Smooth muscle cell (in vitro differentiated cells): Measurements from ENCODE around the gene ZCCHC8. TPM values are rescaled to one million over a fixed set of nuclear protein-coding genes. Genes with fewer than 3 reads are reported as not detected.

Source experiments
- DNase-seq: peaks from one replicate; lab custom pipeline; 2025; ENCODE audit not compliant: unreplicated experiment; lab: John Stamatoyannopoulos, UW
- H2AFZ ChIP-seq: fragments of 200-600 bp; sonication (generic); 2 replicates; pipeline ENCODE4 v1.6.0; 2016; ENCODE audit warnings: antibody characterized with exemption, low read depth, mild to moderate bottlenecking
- H3F3A ChIP-seq: fragments of 200-600 bp; sonication (generic); 2 replicates; pipeline ENCODE4 v1.6.0; 2017; ENCODE audit warnings: antibody characterized with exemption, low read depth
- H3K27ac ChIP-seq: fragments of 200-600 bp; sonication (generic); 2 replicates; pipeline ENCODE4 v1.5.1; 2016; ENCODE audit warnings: low read depth, mild to moderate bottlenecking
- H3K27me3 ChIP-seq: fragments of 200-600 bp; sonication (generic); 2 replicates; pipeline ENCODE4 v1.6.1; 2016; ENCODE audit warnings: low read depth, mild to moderate bottlenecking
- H3K36me3 ChIP-seq: fragments of 200-600 bp; sonication (generic); 2 replicates; pipeline ENCODE4 v1.5.1; 2016; ENCODE audit warnings: low read depth
- H3K4me1 ChIP-seq: fragments of 200-600 bp; sonication (generic); 2 replicates; pipeline ENCODE4 v1.5.1; 2016; ENCODE audit warnings: low read depth
- H3K4me2 ChIP-seq: fragments of 200-600 bp; sonication (generic); 2 replicates; pipeline ENCODE4 v1.6.0; 2016; ENCODE audit warnings: mild to moderate bottlenecking
- H3K4me3 ChIP-seq: fragments of 200-600 bp; sonication (generic); 2 replicates; pipeline ENCODE4 v1.5.1; 2016; ENCODE audit warnings: mild to moderate bottlenecking
- H3K79me2 ChIP-seq: fragments of 200-600 bp; sonication (generic); 2 replicates; pipeline ENCODE4 v1.6.0; 2016; ENCODE audit warnings: low read depth, mild to moderate bottlenecking
- H3K9ac ChIP-seq: fragments of 200-600 bp; sonication (generic); 2 replicates; pipeline ENCODE4 v1.6.0; 2016; ENCODE audit warnings: low read depth
- H3K9me3 ChIP-seq: fragments of 200-600 bp; sonication (generic); replicated peaks from 2 replicates; pipeline ENCODE4 v1.5.1; 2016; ENCODE audit warnings: low read depth
- H4K20me1 ChIP-seq: fragments of 200-600 bp; sonication (generic); 2 replicates; pipeline ENCODE4 v1.6.0; 2016; ENCODE audit warnings: low read depth
- CTCF ChIP-seq: fragments of 200-600 bp; sonication (generic); IDR thresholded peaks from 2 replicates; pipeline ENCODE4 v1.5.1; 2017; ENCODE audit warnings: borderline replicate concordance, mild to moderate bottlenecking, antibody characterized with exemption; ENCODE audit not compliant: insufficient read depth, poor library complexity, severe bottlenecking
- WGBS: methylation state at CpG from one replicate; pipeline ENCODE4 v1.1.7; 2016; ENCODE audit warnings: low lambda C conversion rate; 5-methylcytosine and 5-hydroxymethylcytosine counted together
- polyA plus RNA-seq: library from polyadenylated mRNA; unstranded; fragments of >200 nt; fragmentation: Nextera tagmentation; extraction: Ambion mirVana; gene quantifications from 2 replicates; pipeline ENCODE4 v1.2.1, GENCODE V29; 2016
- small RNA-seq: library from RNA; depleted of rRNA; stranded (forward); fragments of <200 nt; gene quantifications from one replicate; pipeline ENCODE3, GENCODE V24; 2014
- total RNA-seq: library from RNA; depleted of rRNA; stranded (reverse); fragments of >200 nt; gene quantifications from 2 replicates; pipeline ENCODE4 v1.2.3, GENCODE V29; 2014

Gene ZCCHC8
- total and polyA plus RNA-seq, 2 experiments from 2014 or later = 8.8 to 20.6 TPM

- DNase-seq = peak; percentile 53
- under 1% methylated on average over 53 of the region's 118 CpGs for WGBS
Measured at GRCh38 chr12:122421821-122422729, 78.7 kb downstream of the ZCCHC8 start, which contains the start of gene CLIP1. CLIP1 (minus strand) TSS chr12:122422669; CDS start chr12:122380452, 42,217 bp downstream.

More at GRCh38 chr12:122421821-122422729, 78.7 kb downstream of the ZCCHC8 start, which contains the start of gene CLIP1:
- peaks cover 39% of the 10 kb centered on the region for H4K20me1 ChIP-seq
- peak within 1 kb of the TSS; percentile 99 for H3K4me3 ChIP-seq
- no peaks in the 10 kb centered on the region for H3K9me3 ChIP-seq
- H3K9ac ChIP-seq = peak within 1 kb of the TSS; percentile 95
- peaks cover 6% of the 10 kb centered on the region for H3F3A ChIP-seq
- H3K36me3 ChIP-seq = no peaks in the 10 kb centered on the region
- peaks cover 48% of the 10 kb centered on the region for H3K79me2 ChIP-seq
- H3K27me3 ChIP-seq = no peaks in the 10 kb centered on the region
- peak within 1 kb of the TSS; percentile 96 for H2AFZ ChIP-seq
- peak within 1 kb of the TSS; percentile 96 for H3K4me2 ChIP-seq
- no peak for TF ChIP-seq CTCF
- H3K4me1 ChIP-seq = no peaks in the 10 kb centered on the region
- peak within 1 kb of the TSS; percentile 94 for H3K27ac ChIP-seq

Small RNA genes within 50 kb of the gene (small RNA-seq; reads per million reads assigned to genes)
- not detected for gene RF00411

Other genes starting within 250 kb of the ZCCHC8 start
- gene VPS33A, start 234.4 kb downstream of the ZCCHC8 start, total RNA-seq = 16.9 and 29.2 TPM in 2 replicates
- 23.5 and 28.5 TPM in 2 replicates for gene VPS33A, start 234.4 kb downstream of the ZCCHC8 start, polyA plus RNA-seq
- gene CLIP1, start 78.3 kb downstream of the ZCCHC8 start, total RNA-seq = 40.4 and 42.2 TPM in 2 replicates
- gene CLIP1, start 78.3 kb downstream of the ZCCHC8 start, polyA plus RNA-seq = 15.3 and 24.0 TPM in 2 replicates
- gene RSRC2, start 26.0 kb upstream of the ZCCHC8 start, total RNA-seq = 108 and 118 TPM in 2 replicates
- 60.9 and 65.9 TPM in 2 replicates for gene RSRC2, start 26.0 kb upstream of the ZCCHC8 start, polyA plus RNA-seq
- 22.7 and 26.2 TPM in 2 replicates for gene KNTC1, start 26.3 kb upstream of the ZCCHC8 start, total RNA-seq
- gene KNTC1, start 26.3 kb upstream of the ZCCHC8 start, polyA plus RNA-seq = 9.1 and 13.5 TPM in 2 replicates
- gene HCAR2, start 202.4 kb upstream of the ZCCHC8 start, total RNA-seq = 0.85 and 2.0 TPM in 2 replicates
- 0.63 and 1.8 TPM in 2 replicates for gene HCAR2, start 202.4 kb upstream of the ZCCHC8 start, polyA plus RNA-seq
- not detected in 2 replicates for gene HCAR3, start 215.9 kb upstream of the ZCCHC8 start, total RNA-seq
- 0.26 and 0.43 TPM in 2 replicates for gene HCAR3, start 215.9 kb upstream of the ZCCHC8 start, polyA plus RNA-seq
- gene HCAR1, start 229.9 kb upstream of the ZCCHC8 start, total RNA-seq = not detected in 2 replicates
- gene HCAR1, start 229.9 kb upstream of the ZCCHC8 start, polyA plus RNA-seq = not detected in 2 replicates